Hepatocyte (in vitro differentiated cells): ENCODE results near the gene ARHGEF12.

Experiments used
- EZH2 ChIP-seq: fragments of 200-600 bp; sonication (generic); IDR thresholded peaks from 2 replicates; pipeline ENCODE4 v1.6.1; 2016; ENCODE audit warnings: antibody characterized with exemption, mild to moderate bottlenecking, borderline replicate concordance
- EZH2phosphoT487 ChIP-seq: fragments of 200-600 bp; sonication (generic); IDR thresholded peaks from one replicate; pipeline ENCODE4 v1.6.1; 2018; ENCODE audit warnings: antibody characterized with exemption, mild to moderate bottlenecking, low read depth, moderate library complexity; ENCODE audit not compliant: unreplicated experiment, severe bottlenecking
- TF ChIP-seq, protein P1 (sequence below): fragments of 200-600 bp; sonication (generic); IDR thresholded peaks from 2 replicates; pipeline ENCODE4 v1.5.1; 2016; ENCODE audit warnings: antibody characterized with exemption, mild to moderate bottlenecking; ENCODE audit not compliant: poor library complexity

DNA sequence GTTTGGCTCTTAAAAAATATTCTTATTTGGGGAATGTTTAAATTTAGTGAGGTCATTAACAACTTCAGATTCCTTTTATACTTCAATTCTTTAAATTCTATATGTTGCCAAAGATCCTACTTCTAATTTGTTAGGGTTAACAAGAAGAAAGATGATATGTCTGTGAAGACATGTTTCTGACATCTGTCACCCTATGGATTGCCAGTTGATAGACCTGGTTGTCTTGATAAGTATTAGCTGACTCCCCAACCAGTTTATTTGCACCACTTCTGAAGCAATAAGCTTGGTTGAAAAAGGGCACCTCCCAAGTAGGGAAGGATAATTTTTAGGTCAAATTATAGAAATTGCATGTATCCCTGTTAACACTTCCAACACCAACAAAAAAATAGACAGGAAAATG, 29.3 kb downstream of the ARHGEF12 start:
- TF ChIP-seq, protein P1, sequence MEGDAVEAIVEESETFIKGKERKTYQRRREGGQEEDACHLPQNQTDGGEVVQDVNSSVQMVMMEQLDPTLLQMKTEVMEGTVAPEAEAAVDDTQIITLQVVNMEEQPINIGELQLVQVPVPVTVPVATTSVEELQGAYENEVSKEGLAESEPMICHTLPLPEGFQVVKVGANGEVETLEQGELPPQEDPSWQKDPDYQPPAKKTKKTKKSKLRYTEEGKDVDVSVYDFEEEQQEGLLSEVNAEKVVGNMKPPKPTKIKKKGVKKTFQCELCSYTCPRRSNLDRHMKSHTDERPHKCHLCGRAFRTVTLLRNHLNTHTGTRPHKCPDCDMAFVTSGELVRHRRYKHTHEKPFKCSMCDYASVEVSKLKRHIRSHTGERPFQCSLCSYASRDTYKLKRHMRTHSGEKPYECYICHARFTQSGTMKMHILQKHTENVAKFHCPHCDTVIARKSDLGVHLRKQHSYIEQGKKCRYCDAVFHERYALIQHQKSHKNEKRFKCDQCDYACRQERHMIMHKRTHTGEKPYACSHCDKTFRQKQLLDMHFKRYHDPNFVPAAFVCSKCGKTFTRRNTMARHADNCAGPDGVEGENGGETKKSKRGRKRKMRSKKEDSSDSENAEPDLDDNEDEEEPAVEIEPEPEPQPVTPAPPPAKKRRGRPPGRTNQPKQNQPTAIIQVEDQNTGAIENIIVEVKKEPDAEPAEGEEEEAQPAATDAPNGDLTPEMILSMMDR, result no peak
- TF ChIP-seq EZH2, result no peak
- no peak for TF ChIP-seq EZH2phosphoT487
